LNCAP (cell line): ENCODE measurements around the gene IRAK4.
A peak's percentile ranks its signal among the peaks of the same experiment; 100 is the strongest.

ENCODE experiments used
- TF ChIP-seq, protein P1 (sequence below): fragments of 450-650 bp; IDR thresholded peaks from 2 replicates; pipeline ENCODE4 v1.5.1; 2017; ENCODE audit warnings: mild to moderate bottlenecking

IRAK4 gene

DNA sequence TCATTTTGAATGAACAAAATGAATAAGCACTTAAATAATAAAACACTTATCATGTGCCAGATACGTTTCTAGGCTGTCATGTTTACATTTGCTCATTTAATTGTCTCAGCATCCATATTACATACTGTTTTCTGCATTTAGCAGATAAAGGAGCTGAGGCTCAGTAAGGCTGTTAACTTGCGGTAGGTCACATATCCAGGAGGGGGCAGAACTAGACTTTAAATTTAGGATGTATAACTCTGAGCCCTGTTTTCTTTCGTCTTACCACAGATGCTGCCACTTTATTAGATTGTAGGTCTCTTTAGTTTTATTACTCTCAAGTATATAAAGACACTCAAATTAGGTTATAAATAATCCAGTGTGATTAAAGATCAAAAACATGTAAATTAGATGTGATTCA, 17.7 kb downstream of the IRAK4 start:
- TF ChIP-seq, protein P1, sequence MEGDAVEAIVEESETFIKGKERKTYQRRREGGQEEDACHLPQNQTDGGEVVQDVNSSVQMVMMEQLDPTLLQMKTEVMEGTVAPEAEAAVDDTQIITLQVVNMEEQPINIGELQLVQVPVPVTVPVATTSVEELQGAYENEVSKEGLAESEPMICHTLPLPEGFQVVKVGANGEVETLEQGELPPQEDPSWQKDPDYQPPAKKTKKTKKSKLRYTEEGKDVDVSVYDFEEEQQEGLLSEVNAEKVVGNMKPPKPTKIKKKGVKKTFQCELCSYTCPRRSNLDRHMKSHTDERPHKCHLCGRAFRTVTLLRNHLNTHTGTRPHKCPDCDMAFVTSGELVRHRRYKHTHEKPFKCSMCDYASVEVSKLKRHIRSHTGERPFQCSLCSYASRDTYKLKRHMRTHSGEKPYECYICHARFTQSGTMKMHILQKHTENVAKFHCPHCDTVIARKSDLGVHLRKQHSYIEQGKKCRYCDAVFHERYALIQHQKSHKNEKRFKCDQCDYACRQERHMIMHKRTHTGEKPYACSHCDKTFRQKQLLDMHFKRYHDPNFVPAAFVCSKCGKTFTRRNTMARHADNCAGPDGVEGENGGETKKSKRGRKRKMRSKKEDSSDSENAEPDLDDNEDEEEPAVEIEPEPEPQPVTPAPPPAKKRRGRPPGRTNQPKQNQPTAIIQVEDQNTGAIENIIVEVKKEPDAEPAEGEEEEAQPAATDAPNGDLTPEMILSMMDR, result peak; percentile 80

DNA sequence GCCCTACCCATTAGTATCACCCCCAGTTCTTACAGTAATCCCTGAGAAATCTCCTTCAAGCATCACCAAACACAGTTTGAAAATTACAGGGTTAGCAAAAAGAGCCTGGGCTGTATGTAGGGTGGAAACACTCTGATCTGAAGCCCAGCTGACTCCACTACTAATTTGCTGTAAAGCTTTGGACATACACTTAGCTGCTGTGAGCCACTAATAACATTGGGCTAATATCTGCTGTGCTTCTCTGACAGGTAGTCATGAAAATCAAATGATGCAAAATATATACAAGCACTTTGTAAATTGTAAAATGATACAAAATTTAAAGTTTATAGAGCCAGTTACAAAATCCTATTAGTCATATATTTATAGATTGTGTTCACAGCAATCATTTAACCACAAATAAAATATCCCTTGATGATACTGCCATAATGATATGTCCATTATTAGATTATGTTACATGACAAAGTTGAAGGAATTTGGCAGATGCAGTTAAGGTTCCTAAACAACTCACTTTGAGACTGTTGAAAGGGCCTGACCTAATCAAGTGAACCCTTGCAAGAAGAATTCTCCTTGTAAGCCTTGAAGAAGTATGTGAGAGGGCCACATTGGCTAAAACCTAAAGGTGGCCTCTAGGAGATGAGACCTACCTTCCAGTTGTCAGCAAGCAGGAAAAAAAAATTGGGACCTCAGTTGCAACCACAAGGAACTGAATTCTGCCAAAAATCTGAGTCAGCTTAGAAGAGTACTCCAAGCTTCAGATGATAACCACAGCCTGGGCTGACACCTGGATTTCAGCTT, 28.3 kb downstream of the IRAK4 start:
- TF ChIP-seq, protein P1, result no peak

- TF ChIP-seq, protein P1, result no peak
These were observed 31.2 kb downstream of the IRAK4 start for GRCh38 chr12:43789941-43790340.

- TF ChIP-seq, protein P1, result no peak
These were observed 37.0 kb downstream of the IRAK4 start for GRCh38 chr12:43795716-43796280.

- TF ChIP-seq, protein P1, result no peak
These were observed 38.9 kb downstream of the IRAK4 start for GRCh38 chr12:43797561-43798217.

- TF ChIP-seq, protein P1, result no peak
These were observed 46.6 kb downstream of the IRAK4 start for GRCh38 chr12:43805149-43805859.

GRCh38 chr12:43805860-43806736, 47.3 kb downstream of the IRAK4 start, which contains the start of gene TWF1:
TSS of gene TWF1 (minus strand) at chr12:43806317. CDS start at chr12:43806245, 72 bp downstream.
- TF ChIP-seq, protein P1, result peak; percentile 31
